Left renal pelvis (tissue), 4 donors: ENCODE results near the gene CGNL1. TPM values are rescaled to one million over a fixed set of nuclear protein-coding genes. Genes with fewer than 3 reads are reported as not detected.

ENCODE experiments used
- DNase-seq, 4 donors: peaks; one replicate each; pipeline ENCODE4 v3.0.0-alpha.2; 2013; ENCODE audit warnings: low read depth in 4 of 4, low spot score in 3 of 4
- polyA plus RNA-seq, 4 donors: library from polyadenylated mRNA; unstranded; fragments of 120-200 nt; gene quantifications; one replicate each; pipeline ENCODE4 v1.2.1, GENCODE V29; 2013; ENCODE audit not compliant: insufficient read length in 4 of 4

The CGNL1 gene
- polyA plus RNA-seq, 4 donors: 58.3 to 66.1 (median 62.2) TPM

DNA sequence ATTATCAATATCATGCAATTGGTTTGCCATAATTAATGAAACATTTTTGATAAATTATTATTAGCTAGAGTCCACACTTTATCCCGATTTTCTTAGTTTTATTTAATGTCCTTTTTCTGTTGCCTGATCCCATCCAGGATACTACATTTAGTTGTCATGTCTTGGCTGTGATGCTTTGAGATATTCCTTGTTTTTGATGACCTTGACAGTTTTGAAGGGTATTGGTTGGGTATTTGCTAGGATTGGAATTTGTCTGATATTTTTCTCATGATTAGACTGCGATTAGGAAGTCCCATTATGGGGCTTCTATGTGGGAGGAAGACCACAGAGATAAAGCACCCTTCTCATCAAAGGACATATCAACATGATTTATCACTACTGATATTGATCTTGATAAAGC, 43.0 kb downstream of the CGNL1 start:
- DNase-seq: no peak

DNA sequence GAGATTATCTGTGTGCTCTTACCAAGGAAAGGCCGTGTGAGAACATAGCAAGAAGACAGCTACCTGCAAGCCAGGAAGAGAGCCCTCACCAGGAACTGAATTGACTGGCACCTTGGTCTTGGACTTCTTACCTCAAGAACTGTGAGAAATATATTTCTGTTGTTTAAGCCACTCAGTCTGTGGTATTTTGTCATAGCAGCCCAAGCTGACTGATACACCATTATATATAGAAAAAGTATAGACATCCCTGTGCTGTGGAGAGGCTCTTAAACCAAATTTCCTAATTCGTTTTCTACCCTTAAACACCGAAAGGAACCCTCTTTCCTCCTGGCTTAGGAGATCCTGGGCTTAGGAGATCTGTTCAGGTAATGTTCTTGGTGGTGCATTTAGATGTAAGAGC, 44.8 kb downstream of the CGNL1 start:
- DNase-seq: no peak

DNA sequence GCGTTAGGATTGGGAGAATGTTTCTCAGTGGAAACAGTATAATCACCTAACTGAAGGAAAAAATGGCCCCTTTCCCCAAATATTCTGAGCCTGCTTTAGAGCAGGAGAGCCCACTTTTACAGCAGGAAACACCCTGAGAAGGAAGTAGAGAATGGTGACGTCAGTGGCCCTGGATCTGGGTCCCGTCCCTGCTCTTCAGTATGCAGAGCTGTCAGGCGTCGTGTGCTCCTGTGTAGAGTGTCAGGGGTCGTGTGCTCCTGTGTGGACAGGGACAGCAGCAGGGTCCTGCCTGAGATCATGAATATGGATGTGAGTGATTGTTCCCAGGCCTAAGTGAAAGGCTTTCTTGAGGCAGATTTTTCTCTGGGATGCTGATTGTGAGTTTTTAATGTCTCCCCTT, 45.2 kb downstream of the CGNL1 start:
- DNase-seq: no peak

DNA sequence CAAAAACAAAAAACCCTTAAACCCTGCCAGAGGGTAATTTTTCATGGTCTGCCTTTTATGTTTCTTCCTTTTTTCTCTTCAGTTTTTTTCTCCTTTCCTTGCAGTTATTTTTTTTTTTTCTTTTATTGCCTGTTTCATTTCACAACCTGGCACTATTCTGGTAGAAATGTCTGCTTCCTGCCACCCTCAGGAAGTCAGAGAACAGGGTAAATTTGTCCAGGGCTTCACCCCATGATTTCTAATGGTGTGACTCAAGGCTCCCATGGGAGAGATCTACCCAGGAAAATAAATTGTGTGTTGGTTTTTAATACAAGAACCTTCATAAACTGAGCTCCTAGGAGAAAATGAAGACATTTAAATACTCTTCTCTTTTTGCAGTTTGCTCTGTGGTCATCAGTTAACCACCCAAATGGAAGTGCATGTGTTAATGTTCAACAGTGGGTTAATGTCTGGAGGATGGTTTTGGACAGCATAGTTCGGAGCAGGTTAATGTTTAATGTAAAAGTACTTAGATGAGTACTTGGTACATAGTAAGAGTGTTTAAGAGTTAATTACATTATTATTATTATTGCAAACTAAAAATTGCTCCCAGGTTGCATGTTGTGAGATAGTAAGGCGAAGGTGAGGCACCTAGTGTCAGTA, 45.9 kb downstream of the CGNL1 start:
- no peak for DNase-seq

DNA sequence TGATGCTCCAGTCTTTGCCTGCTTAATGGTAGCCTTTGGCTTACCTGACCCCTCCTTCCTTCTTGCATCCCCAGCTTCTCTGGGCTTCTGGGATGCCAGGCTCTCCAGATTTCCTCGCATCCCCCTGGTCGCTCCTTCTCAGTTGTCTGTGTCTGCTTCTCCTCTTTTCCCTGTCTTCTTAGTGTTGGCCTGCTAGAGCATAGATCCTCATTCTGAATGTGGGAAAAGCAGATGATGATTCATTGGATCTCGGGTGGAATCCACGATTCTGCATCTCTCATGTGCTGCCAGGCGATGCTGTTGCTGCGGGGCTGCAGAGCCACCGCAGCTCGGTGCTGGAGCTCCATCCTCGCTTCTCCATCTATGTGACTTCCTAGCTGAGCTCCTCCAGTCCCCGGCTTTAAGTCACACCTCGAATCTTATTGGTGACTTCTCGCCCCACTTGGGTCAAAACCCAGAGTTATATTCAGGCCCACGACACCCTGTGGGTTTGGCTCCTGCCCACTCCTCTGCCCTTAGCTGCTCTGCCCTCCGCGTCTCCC, 47.4 kb downstream of the CGNL1 start:
- no peak for DNase-seq

DNA sequence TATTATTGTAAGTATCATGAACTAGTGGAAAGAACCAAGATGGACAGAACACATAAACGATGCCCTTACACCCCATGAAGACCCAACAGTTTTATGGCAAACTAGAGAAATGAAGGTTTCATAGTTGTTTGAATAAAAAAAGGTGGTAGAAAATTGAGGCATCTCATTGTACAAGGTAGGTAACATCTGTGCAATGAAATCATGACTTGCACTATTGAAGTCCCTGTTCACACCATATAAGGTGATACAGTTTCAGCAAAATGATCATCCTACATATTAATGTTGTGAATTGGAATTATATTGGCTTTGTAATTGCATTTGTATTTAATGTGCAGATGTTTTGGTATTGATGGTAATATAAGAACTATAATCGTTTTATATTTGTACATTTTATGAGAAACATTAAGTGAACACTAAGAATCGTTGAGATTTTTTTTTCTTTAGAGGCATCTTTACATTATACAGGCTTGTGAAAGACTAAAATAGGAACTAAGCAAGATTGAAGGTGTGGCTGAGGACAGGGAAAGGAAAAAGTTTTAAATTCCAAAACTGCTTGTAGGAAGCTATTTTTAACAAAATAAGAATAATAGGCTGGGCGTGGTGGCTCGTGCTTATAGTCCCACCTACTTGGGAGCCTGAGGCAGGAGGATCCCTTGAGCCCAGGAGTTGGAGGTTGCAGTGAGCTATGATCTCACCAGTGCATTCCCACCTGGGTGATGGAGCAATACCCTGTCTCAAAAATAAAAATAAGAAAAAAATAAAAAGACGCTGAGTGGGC, 48.5 kb downstream of the CGNL1 start:
- DNase-seq: no peak

DNA sequence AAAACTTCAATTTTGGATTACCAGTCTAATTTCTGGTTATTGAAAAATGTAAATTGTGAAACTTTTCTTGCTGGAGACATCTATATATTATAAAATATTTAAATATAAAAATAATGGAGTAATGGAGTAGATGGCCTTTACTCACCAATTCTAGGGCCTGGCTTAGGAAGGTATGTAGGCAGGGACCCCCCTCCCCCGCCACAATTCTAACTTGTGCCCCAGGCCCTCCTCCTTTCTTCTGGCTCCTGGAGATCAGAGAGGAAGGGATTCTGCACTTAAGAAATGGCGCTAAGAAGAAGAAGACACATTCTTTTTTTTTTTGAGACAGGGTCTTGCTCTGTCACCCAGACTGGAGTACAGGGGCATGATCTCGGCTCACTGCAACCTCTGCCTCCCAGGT, 49.5 kb downstream of the CGNL1 start:
- DNase-seq: no peak

DNA sequence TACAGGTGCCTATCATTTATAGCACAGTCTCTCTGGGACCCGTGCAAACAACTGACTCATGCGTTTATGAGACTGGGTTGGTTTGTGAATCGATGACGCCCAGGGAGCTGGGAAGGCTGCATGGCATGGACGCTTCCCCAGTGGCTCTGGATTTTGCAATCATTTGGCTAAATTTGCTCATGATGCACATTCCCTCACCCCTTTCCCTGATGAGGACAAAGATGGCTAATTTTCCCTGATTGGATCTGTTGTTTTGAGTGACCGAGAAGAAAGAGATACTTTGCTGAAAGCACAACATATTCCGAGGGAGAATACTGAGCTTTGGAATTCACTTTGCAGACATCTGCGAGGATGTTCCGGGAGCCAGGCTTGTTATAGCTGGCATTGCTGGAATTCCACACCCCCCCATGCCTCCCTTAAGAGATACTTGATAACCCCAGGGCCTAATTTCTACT, 51.1 kb downstream of the CGNL1 start:
- DNase-seq: no peak

DNA sequence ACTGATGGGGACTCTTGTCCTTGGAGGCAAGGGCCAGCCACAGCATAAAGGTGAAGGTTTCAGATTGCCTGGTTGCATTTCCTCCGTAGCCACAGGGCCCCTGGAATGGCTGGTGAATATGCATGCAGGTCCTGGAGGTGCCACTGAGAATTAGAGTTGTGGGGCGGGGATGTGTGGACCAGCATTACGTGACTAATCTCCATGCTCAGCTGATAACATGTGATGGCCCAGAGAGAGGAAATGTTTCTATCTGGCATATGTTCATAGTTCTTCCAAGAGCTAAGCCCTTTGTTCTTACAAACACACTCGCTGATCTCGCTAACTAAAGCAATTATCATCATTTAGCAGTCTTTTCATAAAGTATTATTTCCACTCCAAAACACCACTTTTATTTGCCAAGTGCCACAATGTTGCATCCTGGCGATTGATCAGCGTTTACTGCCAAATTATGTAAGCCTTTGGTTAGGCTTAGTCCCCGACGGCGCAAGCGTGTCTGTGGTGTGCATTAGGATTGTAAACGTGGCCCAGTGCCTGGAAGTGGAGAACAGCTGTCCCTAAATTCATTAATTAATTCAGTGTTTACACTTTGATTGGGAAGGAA, 55.9 kb downstream of the CGNL1 start:
- DNase-seq: no peak

DNA sequence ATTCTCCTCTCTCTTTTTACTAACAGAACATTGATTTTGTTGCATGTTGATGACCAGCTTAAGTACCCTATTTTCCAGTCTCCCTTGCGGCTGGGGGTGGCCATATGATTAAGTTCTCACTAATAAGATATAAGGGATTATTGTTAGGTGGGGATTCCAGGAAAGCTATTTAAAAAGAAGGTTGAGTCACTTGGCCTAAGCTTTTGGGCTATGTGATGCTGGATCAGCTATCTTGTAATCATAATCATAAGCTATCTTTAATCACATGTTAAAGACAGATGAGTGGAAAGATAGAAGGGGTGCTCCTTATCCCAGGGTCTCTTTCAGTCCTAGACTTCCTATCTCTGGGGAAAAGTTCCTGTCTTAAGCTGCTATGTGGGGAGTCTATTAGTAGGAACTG, 59.9 kb downstream of the CGNL1 start:
- DNase-seq: no peak

DNA sequence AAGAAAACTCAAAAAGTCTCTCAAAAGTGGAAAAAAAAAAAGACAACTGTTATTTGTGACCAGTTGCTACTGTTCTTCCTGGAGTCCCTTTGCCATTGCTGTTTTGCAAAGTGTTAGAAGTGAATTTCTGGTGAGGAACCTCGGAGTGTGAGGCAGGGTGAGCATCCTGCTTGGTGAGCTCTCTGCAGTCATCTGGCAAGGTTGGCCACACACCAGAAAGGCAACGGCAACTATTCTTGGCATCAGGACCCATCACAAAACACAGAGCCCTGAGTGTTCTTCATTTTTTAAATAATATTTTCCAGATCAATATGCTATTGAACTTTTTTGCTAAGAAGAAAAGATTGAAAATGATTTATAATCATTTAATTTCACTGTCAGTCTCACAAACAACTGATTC, 60.7 kb downstream of the CGNL1 start:
- no peak for DNase-seq

DNA sequence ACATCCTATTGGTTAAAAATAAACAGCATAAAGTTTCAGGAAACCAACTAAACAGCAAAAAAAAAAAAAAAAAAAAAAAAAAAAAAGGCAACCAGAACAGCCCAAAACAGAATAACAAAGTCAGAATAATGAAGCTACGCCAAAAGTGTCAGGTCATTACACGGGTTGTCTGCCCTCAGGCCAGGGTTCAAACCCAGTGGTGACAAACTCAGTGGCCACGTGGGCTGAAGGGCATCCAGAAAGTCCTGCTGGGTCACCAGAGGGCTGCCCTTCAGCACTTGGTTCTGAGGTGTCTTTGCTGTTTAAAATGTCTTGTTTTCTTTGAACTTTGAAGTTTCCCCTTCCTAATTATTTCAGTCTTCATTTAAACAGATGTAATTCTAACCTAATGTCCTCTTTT, 61.3 kb downstream of the CGNL1 start:
- DNase-seq: no peak

DNA sequence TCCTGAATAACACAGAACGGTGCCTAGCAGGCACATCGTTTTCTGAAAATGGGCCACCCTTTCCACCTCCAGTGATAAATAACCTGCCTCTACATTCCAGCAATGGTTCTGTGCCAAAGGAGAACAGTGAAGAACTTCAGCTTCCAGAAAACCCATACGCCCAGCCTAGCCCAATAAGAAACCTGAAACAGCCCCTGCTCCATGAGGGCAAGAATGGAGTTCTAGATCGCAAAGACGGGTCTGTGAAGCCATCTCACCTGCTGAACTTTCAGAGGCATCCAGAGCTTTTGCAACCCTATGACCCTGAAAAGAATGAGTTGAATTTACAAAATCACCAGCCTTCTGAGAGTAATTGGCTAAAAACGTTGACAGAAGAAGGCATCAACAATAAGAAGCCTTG, 61.9 kb downstream of the CGNL1 start:
- no peak for DNase-seq

DNA sequence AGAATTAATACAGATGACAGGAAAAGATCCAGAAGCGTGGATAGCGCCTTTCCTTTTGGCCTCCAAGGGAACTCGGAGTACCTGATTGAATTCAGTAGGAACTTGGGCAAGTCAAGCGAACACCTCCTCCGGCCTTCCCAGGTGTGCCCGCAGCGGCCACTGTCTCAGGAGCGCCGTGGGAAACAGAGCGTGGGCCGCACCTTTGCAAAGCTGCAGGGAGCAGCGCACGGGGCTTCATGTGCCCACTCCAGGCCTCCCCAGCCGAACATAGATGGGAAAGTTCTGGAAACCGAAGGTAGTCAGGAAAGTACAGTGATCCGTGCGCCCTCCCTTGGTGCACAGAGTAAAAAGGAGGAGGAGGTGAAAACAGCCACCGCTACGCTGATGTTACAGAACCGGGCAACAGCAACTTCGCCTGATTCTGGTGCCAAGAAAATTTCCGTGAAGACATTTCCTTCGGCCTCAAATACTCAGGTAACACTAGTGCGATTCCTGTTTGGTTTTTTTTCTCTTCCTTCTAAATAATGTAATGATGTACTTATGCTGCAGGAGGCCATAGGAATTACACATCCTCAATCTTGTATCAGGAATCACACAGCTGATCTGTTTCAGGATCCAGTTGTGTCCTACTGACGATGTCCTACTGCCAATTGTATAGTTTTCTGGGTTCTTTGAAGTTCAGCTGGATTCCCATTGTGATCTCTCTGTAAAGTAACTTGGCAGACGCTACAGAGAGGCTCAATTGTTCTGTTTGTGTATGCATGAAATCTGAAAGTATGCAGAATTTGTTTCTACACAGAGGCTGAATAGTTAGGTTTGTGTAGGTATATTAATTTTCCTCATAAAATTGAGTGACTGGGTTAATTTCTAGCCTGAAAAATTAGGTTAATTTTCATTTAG, 63.1 kb downstream of the CGNL1 start:
- DNase-seq: no peak

DNA sequence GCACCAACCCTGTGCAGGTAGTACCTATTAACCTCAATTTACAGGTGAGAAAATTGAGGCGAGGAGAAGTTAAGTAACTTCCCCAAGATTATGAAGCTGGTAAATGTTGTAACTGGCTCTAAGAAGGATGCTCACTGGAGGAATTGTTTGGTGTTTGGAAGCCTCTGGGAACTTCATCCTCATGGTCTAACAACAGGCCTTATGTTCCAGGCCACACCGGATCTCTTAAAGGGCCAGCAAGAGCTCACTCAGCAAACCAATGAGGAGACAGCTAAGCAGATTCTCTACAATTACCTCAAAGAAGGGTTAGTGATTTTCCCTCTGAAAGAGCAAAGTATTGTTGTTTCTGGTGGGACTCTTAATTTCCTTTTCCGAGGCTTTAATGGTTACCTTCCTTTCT, 63.9 kb downstream of the CGNL1 start:
- no peak for DNase-seq

DNA sequence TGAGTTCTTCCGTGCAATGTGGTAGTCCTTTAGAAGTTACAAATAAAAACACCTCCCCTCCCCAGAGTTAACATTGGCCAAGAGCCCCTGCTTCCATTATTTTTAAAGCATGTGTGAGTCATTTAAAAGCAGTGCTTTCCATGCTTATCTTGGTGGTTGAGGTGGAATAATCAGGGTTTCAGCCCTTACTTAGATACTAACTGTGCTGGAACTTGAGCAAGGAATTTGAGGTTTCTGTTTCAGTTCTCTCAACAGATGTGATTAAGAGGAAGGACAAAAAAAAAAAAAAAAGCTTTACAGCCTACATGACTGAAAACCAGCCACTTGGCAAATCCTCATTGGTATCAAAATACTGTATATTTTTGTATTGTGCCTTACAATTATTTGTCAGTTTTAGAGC, 64.5 kb downstream of the CGNL1 start:
- no peak for DNase-seq

DNA sequence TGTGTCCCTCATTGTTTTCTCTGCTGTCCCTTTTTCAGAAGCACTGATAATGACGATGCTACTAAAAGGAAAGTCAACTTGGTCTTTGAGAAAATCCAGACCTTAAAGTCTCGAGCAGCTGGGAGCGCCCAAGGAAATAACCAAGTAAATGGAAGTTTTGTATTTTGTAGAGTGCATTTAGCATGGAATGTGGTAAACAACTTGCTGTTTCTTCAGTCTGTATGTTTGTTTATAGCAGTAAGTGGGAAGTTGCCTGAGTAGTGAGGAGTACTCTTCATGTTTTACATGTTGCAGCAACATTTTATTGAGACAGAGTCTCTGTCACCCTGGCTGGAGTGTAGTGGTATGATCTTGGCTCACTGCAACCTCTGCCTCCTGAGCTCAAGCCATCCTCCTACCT, 66.0 kb downstream of the CGNL1 start:
- no peak for DNase-seq

DNA sequence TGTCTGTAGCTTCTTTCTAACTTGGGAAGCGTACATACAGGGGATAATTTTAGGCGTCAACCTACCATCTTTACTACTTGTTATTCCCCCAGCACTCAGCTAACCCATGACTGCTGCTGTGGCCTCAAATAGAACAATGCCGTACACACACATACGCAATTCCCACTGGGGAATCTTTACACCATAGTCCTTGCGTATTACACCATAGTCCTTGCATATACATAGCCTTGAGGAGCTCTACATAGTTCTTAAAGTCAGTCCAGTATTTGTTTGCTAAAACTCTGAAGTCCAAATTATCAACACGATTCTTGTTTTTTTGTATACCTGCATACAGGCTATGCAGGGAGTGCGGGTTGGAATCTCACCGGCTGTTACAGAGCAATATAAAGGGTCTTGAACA, 67.2 kb downstream of the CGNL1 start:
- no peak for DNase-seq

DNA sequence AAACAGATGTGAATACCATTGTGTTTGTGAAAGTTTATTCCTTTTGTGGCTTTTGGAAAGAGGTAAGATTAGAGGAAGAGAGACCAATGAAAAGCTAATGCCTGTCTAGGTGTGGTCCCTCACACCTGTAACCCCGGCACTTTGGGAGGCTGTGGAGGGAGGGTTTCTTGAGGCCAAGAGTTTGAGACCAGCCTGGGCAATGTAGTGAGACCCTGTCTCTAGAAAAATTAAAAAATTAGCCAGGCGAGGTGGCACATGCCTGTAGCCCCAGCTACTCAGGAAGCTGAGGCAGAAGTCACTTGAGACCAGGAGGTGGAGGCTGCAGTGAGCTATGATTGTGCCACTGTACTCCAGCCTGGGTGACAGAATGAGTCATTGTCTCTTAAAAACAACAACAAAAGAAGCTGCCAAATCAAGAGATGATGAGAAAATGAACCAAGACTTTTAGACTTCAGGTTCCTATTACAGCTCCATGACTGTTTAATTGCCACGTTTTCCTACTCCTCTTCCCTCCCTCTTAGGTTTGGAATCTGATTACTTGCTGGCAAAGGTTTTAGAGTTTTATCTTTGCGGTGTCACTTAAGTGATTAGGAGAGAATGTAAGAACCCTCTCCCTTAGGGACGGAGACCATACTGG, 68.7 kb downstream of the CGNL1 start:
- no peak for DNase-seq

DNA sequence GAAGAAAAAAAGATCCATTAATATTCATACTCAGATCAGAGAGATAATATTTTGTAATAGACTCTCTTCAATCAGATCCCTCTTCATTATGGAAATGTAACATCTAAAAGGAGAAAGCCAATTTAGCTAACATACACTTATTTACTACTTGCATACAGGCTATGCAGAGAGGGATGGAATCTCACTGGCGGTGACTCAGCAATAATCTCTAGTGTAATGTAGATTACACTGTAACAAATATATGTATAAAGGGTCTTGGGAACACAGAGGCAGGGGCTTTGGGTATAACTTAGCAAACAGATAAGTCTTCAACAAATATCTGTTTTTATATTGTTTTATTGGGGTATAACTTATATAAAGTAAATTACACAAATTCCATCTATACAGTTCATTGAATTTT, 69.6 kb downstream of the CGNL1 start:
- DNase-seq: no peak
